Body of pancreas (tissue), 4 donors: ENCODE data around the gene RIMS3.

ENCODE experiments used
- POLR2A ChIP-seq, 3 donors: fragments of 450-650 bp; IDR thresholded peaks; one replicate each; pipeline ENCODE4 v1.6.1; 2016; ENCODE audit warnings: antibody characterized with exemption in 3 of 3, mild to moderate bottlenecking in 2 of 3
- TF ChIP-seq, protein P1 (sequence below), 7 experiments: fragments of 450-650 bp in 4 of 7; fragments of 200-600 bp in 3 of 7; sonication (generic) in 3 of 7; IDR thresholded peaks; one replicate each; pipeline ENCODE4 v1.5.1; 2016 to 2019; ENCODE audit warnings: antibody characterized with exemption in 7 of 7

GRCh38 chr1:40633523-40633922 lies 32.0 kb downstream of the RIMS3 start:
- TF ChIP-seq, protein P1, sequence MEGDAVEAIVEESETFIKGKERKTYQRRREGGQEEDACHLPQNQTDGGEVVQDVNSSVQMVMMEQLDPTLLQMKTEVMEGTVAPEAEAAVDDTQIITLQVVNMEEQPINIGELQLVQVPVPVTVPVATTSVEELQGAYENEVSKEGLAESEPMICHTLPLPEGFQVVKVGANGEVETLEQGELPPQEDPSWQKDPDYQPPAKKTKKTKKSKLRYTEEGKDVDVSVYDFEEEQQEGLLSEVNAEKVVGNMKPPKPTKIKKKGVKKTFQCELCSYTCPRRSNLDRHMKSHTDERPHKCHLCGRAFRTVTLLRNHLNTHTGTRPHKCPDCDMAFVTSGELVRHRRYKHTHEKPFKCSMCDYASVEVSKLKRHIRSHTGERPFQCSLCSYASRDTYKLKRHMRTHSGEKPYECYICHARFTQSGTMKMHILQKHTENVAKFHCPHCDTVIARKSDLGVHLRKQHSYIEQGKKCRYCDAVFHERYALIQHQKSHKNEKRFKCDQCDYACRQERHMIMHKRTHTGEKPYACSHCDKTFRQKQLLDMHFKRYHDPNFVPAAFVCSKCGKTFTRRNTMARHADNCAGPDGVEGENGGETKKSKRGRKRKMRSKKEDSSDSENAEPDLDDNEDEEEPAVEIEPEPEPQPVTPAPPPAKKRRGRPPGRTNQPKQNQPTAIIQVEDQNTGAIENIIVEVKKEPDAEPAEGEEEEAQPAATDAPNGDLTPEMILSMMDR (IDR thresholded peaks at IDR 0.05): no peak
- TF ChIP-seq POLR2A (IDR thresholded peaks at IDR 0.05): no peak
